ENCODE measurements around the gene PAX5. TPM values are rescaled to one million over a fixed set of nuclear protein-coding genes. Genes with fewer than 3 reads are reported as not detected.

PAX5 gene
- total RNA-seq, 4 donors from 2014 or later = not detected

DNA sequence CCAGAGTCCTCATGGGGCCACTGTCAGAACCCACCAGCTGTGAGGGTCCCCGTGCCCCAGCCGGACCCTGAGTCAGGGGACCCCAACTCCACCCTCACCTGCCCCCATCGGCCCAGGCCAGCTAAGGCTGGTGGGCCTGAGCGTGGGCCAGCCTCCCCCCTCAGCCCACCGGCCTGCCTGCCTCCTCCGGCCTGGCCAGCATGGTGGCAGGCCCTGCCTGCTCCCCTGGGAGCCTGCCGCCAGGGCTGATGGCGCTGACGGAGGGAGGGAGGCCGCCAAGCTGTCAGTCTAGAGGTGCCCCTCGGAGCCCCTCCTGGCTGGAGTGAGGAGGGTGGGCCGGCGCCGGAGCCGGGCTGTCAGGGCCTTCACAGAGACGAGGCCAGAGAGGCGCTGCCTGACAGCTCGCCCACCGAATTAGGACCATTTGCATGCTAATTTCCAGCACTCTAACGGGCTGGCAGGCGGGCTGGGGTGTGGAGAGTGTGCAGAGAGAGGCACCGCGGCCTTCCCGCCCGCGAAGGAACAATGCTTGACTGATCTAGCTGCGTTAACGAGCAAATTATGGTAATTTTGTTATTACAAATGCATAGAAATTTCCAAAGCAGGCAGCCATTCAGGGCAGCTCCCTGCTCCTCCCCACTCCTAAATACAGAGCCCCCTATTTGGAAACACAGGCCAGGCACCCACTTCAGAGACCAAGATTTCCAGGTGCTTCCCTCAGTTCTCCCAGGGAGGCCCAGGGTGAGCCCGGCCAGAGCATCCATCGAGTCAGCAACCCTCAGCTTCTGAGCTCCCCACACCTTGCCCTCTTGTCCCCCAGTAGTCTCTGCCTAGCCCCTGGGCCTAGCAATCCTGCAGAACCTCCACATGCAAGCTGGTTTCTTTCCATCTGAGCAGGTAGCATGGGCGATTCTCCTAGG lies 169.3 kb downstream of the PAX5 start:
- WGBS, 2 donors = 39 to 69% methylated on average over 15 to 29 of the region's 31 CpGs
- Histone ChIP-seq H3K4me3 (no peak overlapping the region), H3K9me3 (no peaks in the 10 kb centered on the region), H3K4me1 (peaks cover 0 to 5% (median 0%) of the 10 kb centered on the region in 4 donors), H3K27me3 (peaks cover 0 to 66% of the 10 kb centered on the region in 2 donors), H3K36me3 (no peaks in the 10 kb centered on the region), H3K27ac (no peak overlapping the region)
- TF ChIP-seq, protein P1, sequence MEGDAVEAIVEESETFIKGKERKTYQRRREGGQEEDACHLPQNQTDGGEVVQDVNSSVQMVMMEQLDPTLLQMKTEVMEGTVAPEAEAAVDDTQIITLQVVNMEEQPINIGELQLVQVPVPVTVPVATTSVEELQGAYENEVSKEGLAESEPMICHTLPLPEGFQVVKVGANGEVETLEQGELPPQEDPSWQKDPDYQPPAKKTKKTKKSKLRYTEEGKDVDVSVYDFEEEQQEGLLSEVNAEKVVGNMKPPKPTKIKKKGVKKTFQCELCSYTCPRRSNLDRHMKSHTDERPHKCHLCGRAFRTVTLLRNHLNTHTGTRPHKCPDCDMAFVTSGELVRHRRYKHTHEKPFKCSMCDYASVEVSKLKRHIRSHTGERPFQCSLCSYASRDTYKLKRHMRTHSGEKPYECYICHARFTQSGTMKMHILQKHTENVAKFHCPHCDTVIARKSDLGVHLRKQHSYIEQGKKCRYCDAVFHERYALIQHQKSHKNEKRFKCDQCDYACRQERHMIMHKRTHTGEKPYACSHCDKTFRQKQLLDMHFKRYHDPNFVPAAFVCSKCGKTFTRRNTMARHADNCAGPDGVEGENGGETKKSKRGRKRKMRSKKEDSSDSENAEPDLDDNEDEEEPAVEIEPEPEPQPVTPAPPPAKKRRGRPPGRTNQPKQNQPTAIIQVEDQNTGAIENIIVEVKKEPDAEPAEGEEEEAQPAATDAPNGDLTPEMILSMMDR (IDR thresholded peaks at IDR 0.05) = no peak
- TF ChIP-seq POLR2A (IDR thresholded peaks at IDR 0.05) (no peak), EP300 (IDR thresholded peaks at IDR 0.05) (no peak)
- DNase-seq (ENCODE audit: low spot score in 2 of 2) = no peak

DNA sequence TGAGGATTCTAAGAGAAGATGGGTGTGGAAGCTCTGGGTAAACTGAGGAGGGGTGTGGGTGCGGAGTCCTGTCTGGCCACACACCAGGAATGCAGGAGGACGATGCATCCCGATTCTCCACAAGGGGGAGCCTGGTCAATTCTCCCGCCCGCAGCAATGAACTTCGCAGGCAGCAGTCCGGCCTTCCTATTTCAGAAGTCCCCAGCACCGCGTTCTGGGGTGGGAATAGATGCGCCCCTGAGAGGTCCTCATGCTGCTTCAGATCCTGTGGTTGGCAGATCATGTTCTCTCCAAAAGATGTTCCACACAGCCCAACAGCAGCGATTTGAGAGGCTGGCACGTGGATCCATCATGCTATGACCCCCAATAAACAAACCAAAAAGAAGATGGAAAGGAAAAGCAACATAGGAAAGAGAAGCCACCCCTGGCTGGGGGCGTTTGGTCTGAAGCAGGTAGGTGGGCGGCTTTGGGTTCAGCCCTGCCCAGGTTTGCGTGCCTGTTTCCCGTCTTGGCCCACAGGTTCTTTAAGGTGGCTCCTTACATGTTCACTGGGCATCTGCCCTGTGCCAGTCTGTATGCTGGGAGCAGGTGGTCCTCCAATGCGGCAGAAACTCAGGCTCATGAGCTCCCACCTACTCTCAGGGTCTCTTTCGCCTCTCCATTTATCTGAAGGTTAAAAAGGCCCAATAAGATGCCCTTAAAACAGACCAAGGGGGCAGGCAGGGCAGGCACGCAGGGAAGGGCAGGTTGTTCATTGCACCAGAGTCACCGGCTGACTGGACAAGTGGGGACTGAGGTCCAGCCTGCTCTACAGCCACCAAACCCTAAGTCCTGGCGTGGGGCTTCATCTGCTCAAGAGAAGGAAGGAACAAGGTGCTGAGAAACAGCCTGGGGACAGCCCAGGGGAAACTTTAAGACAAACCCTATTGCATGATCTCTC lies 171.6 kb downstream of the PAX5 start:
- H3K27me3 ChIP-seq = peaks cover 0 to 65% of the 10 kb centered on the region in 2 donors
- H3K36me3 ChIP-seq = no peaks in the 10 kb centered on the region
- DNase-seq (ENCODE audit: low spot score in 2 of 2) = peak in 1 of 2 donors; percentile 15
- H3K4me1 ChIP-seq = no peaks in the 10 kb centered on the region
- 46 to 51% methylated on average over 19 to 21 of the region's 21 CpGs for WGBS, 2 donors
- H3K9me3 ChIP-seq = no peaks in the 10 kb centered on the region
- H3K27ac ChIP-seq = no peak overlapping the region
- no peak overlapping the region for H3K4me3 ChIP-seq
- TF ChIP-seq, protein P1 (IDR thresholded peaks at IDR 0.05) = peak; percentile 22 to 51 (median 39)
- no peak for TF ChIP-seq POLR2A (IDR thresholded peaks at IDR 0.05)

DNA sequence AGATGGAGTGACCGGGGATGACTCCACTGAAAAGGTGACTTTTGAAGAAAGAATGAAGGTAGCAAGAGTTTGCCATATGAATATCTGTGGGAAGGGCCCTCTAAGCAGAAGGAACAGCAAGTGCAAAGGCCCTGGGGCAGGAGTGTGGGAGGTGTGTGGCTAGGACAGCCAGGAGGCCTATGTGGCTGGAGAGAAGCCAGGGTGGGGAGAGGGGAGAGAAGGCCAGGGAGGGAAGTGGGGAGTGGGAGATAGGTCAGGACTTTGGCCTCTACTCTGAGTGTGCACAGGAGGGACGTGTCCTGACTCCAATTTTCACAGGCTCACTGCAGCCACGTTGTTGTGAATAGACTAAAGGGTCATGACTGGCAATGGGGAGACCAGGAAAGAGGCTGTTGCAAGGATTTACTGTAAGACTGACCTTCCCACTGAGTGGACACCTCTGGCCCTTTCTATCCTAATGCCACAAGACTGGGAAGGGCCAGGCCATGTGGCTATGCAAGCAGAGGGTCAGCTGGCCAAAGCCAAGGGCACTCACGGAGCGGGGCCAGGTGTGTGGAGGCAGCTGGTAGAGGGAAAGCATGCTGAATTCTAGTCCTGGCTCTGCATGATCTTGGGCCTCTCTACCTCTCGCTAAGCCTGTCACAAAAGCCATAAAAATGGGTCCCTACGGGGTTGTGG lies 172.4 kb downstream of the PAX5 start:
- Histone ChIP-seq H3K4me1 (no peaks in the 10 kb centered on the region), H3K27me3 (peaks cover 0 to 66% of the 10 kb centered on the region in 2 donors), H3K36me3 (no peaks in the 10 kb centered on the region), H3K9me3 (no peaks in the 10 kb centered on the region), H3K27ac (no peak overlapping the region), H3K4me3 (no peak overlapping the region)
- WGBS, 2 donors = 59 to 64% methylated on average over 7 of the region's 7 CpGs
- no peak for DNase-seq (ENCODE audit: low spot score in 2 of 2)
- no peak for TF ChIP-seq EP300 (IDR thresholded peaks at IDR 0.05)
- TF ChIP-seq, protein P1 (IDR thresholded peaks at IDR 0.05) = no peak
- TF ChIP-seq POLR2A (IDR thresholded peaks at IDR 0.05) = no peak

DNA sequence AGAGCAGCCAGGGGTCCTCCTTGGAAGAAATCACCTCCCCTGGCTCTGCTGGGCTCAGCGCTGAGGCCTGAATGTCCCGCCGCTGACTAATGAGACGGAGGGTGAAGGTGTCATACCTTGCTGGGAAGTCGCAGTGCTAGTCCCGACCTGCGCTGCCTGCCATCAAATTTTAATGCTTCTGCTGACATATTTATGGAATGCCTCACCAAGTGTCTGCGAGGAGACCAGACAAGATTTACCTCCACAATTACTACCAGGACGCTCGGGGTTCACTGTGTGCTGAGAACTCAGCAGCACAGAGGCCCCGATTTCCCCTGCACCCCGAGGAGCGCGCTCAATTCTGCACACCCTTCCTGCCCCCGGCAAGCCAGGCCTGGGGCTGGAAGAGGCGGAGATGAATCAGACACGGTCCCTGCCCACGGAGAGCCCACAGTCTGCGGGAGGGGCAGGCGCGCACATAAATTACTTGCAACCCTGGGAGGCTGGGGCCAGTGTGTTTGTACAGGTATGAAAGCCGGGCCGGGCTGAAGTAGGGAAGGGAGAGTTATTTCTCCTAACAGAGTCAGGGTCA lies 175.2 kb downstream of the PAX5 start:
- DNase-seq (ENCODE audit: low spot score in 2 of 2) = no peak
- H3K27ac ChIP-seq = no peak overlapping the region
- no peaks in the 10 kb centered on the region for H3K36me3 ChIP-seq
- H3K9me3 ChIP-seq = no peaks in the 10 kb centered on the region
- TF ChIP-seq EP300 (IDR thresholded peaks at IDR 0.05) (no peak), POLR2A (IDR thresholded peaks at IDR 0.05) (no peak)
- TF ChIP-seq, protein P1 (IDR thresholded peaks at IDR 0.05) = no peak
- H3K4me1 ChIP-seq = no peaks in the 10 kb centered on the region
- WGBS, 2 donors = 40 to 46% methylated on average over 21 to 22 of the region's 23 CpGs
- no peak overlapping the region for H3K4me3 ChIP-seq
- peaks cover 0 to 72% of the 10 kb centered on the region in 2 donors for H3K27me3 ChIP-seq
